IMR-90 (cell line): ENCODE data around the gene CETN2.

Experiments
- MAFK ChIP-seq: IDR thresholded peaks from 2 replicates; pipeline ENCODE4 v1.6.1; 2012; ENCODE audit warnings: low read depth, low read length, improper control_type of control experiment
- POLR2A ChIP-seq: IDR thresholded peaks from 2 replicates; pipeline ENCODE4 v1.6.1; 2012; ENCODE audit warnings: mild to moderate bottlenecking, low read depth, low read length
- RFX5 ChIP-seq: IDR thresholded peaks from 2 replicates; pipeline ENCODE4 v1.8.0; 2012; ENCODE audit warnings: low read depth, mild to moderate bottlenecking, low read length, moderate library complexity

GRCh38 chrX:152876931-152877840, 46.6 kb upstream of the CETN2 start:
- TF ChIP-seq RFX5 (no peak), MAFK (no peak), POLR2A (no peak)
